ENCODE data around the gene CSN2.

The CSN2 gene

DNA sequence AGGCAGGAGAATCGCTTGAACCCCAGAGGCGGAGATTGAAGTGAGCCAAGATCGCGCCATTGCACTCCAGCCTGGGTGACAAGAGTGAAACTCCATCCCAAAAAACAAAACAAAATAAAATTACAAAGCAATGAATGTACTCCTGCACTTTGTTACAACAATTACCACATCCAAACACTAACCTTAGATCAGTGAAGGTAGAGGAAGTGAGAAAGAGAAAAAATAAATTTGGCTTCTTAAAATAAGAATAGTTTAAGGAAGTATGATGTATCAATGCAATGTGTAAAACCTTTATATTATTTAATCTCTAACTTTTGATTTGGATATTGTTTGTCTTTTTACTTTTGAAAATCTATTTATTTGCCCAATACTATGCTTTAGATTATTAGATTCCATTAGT lies 56.3 kb downstream of the CSN2 start:
- H3K27ac ChIP-seq, result no peak overlapping the region

GRCh38 chr4:69907151-69907550 lies 58.4 kb downstream of the CSN2 start:
- TF ChIP-seq CTCF (conservative IDR thresholded peaks at IDR 0.05) (no peak), ZFX (IDR thresholded peaks at IDR 0.05) (no peak)

More for the DNA sequence above, 56.3 kb downstream of the CSN2 start:
- no peak for TF ChIP-seq CTCF (conservative IDR thresholded peaks at IDR 0.05)
- no peak for TF ChIP-seq ZFX (IDR thresholded peaks at IDR 0.05)

More at GRCh38 chr4:69907151-69907550, 58.4 kb downstream of the CSN2 start:
- no peak overlapping the region for H3K27ac ChIP-seq
